ENCODE measurements around the gene STX11. TPM values are rescaled to one million over a fixed set of nuclear protein-coding genes. Genes with fewer than 3 reads are reported as not detected.

Gene STX11
- total RNA-seq, 1 experiment from 2014 or later: 0.69 TPM

DNA sequence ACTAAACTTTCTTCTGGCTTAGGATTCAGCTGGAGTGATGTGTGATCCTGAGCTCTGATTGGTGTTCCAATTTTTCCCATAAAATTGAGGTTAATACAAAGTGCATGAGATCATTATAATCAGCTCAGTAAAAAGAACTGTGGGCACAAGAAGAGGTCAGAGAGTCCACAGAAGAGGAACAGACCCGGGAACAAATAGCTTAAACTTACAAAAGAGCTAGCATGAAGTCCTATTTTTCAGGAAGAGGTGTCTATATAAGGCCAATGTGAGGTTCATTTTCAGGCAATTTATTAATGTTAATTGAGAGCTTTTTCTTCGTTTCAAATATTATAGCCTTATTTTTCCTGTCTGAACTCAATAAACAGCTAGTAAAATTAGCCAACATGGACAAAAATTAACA lies 26.9 kb upstream of the STX11 start:
- DNase-seq (ENCODE audit: low read depth, low spot score) (no peak), ATAC-seq (no peak)
- no peaks in the 10 kb centered on the region for H4K20me1 ChIP-seq (ENCODE audit: insufficient read depth)
- ChIA-PET CTCF (interaction anchor here (1.3 kb wide), 1 partner anchor 18 kb away, joined by 3 read pairs; no protein-coding TSS in a partner anchor), RAD21 (ENCODE audit: low non-redundant PET in 1 of 2, low total read pairs in 2 of 2, uncharacterized antibody in 2 of 2, unreplicated experiment in 2 of 2) (no interaction called here), POLR2A (no interaction called here)
- H3K4me2 ChIP-seq (ENCODE audit: low read length): no peak overlapping the region
- TF ChIP-seq CEBPB (IDR thresholded peaks at IDR 0.05; ENCODE audit: low read depth) (no peak), SIN3A (IDR thresholded peaks at IDR 0.05; ENCODE audit: low read depth) (no peak), EZH2phosphoT487 (IDR thresholded peaks at IDR 0.05; ENCODE audit: borderline replicate concordance) (no peak), ZNF274 (IDR thresholded peaks at IDR 0.05; ENCODE audit: low read depth, low read length) (no peak), SRF (IDR thresholded peaks at IDR 0.05; ENCODE audit: low read depth) (no peak), POLR2A (IDR thresholded peaks at IDR 0.05; ENCODE audit: borderline replicate concordance, extremely low read depth, insufficient read depth, insufficient read length) (no peak), ELF1 (IDR thresholded peaks at IDR 0.05; ENCODE audit: borderline replicate concordance, low read depth) (no peak), EZH2 (IDR thresholded peaks at IDR 0.05) (no peak)
- TF ChIP-seq, protein P1, sequence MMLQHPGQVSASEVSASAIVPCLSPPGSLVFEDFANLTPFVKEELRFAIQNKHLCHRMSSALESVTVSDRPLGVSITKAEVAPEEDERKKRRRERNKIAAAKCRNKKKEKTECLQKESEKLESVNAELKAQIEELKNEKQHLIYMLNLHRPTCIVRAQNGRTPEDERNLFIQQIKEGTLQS (IDR thresholded peaks at IDR 0.05): no peak
- no peaks in the 10 kb centered on the region for H3K36me3 ChIP-seq (ENCODE audit: control insufficient read depth in 1 of 2, insufficient read depth in 2 of 2, low read length in 2 of 2)
- no peaks in the 10 kb centered on the region for H3K79me2 ChIP-seq (ENCODE audit: insufficient read depth, low read length)
- H3K27ac ChIP-seq (ENCODE audit: low read depth, low read length): no peak overlapping the region
- intact Hi-C loops (cut with micrococcal nuclease): no loop called here
- BruUV-seq (replicated peaks): no TSS peak
- H3K9ac ChIP-seq (ENCODE audit: low read length): no peak overlapping the region
- H3K4me1 ChIP-seq (ENCODE audit: control insufficient read depth in 1 of 2, insufficient read depth in 2 of 2, low read length in 2 of 2): no peaks in the 10 kb centered on the region
- H2AFZ ChIP-seq (ENCODE audit: low read depth, low read length, poor library complexity, severe bottlenecking): no peak overlapping the region
- H3K4me3 ChIP-seq (replicated peaks in 1 of 2; ENCODE audit: low read depth in 1 of 2, low read length in 2 of 2): no peak overlapping the region
- H3K27me3 ChIP-seq (ENCODE audit: insufficient read depth, low read length): no peaks in the 10 kb centered on the region
- H3K9me3 ChIP-seq (ENCODE audit: control insufficient read depth in 1 of 2, insufficient read depth in 1 of 2, low read depth in 1 of 2, low read length in 2 of 2): no peaks in the 10 kb centered on the region
- H3K9me2 ChIP-seq (ENCODE audit: insufficient read depth): no peaks in the 10 kb centered on the region

DNA sequence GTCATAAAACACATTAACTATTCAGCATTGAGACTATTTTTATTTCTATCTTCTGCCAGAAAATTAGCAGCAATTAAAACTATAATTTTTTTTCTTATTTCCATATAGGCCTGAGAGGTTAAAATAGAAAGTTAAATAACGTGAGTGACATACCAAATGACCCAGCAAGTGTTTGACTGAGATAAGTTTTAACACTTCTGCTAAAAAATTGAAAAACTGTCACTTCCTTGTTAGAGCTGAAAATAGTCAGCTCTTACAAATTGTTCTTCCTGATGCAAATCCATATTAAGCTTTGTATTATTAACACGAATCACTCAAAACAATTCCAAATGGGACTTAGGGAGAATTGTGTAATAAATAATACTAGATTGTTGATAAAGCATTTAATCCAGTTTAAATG lies 26.5 kb upstream of the STX11 start:
- ChIA-PET CTCF (interaction anchor here (1.3 kb wide), 1 partner anchor 19 kb away, joined by 3 read pairs; no protein-coding TSS in a partner anchor), RAD21 (ENCODE audit: low non-redundant PET in 1 of 2, low total read pairs in 2 of 2, uncharacterized antibody in 2 of 2, unreplicated experiment in 2 of 2) (no interaction called here), POLR2A (no interaction called here)
- Histone ChIP-seq H3K9me3 (ENCODE audit: control insufficient read depth in 1 of 2, insufficient read depth in 1 of 2, low read depth in 1 of 2, low read length in 2 of 2) (no peaks in the 10 kb centered on the region), H4K20me1 (ENCODE audit: insufficient read depth) (no peaks in the 10 kb centered on the region), H3K4me1 (ENCODE audit: control insufficient read depth in 1 of 2, insufficient read depth in 2 of 2, low read length in 2 of 2) (no peaks in the 10 kb centered on the region), H3K9me2 (ENCODE audit: insufficient read depth) (no peaks in the 10 kb centered on the region), H3K36me3 (ENCODE audit: control insufficient read depth in 1 of 2, insufficient read depth in 2 of 2, low read length in 2 of 2) (no peaks in the 10 kb centered on the region), H3K79me2 (ENCODE audit: insufficient read depth, low read length) (no peaks in the 10 kb centered on the region), H3K27ac (ENCODE audit: low read depth, low read length) (no peak overlapping the region), H3K27me3 (ENCODE audit: insufficient read depth, low read length) (no peaks in the 10 kb centered on the region), H3K4me2 (ENCODE audit: low read length) (no peak overlapping the region), H2AFZ (ENCODE audit: low read depth, low read length, poor library complexity, severe bottlenecking) (no peak overlapping the region), H3K9ac (ENCODE audit: low read length) (no peak overlapping the region), H3K4me3 (replicated peaks in 1 of 2; ENCODE audit: low read depth in 1 of 2, low read length in 2 of 2) (no peak overlapping the region)
- DNase-seq (ENCODE audit: low read depth, low spot score): no peak
- intact Hi-C loops (cut with micrococcal nuclease): no loop called here
- ATAC-seq: no peak
- BruUV-seq (replicated peaks): no TSS peak
- TF ChIP-seq TCF7L2 (IDR thresholded peaks at IDR 0.05; ENCODE audit: borderline replicate concordance, extremely low read depth, insufficient read depth, insufficient read length): no peak
- no peak for TF ChIP-seq ZNF274 (IDR thresholded peaks at IDR 0.05; ENCODE audit: low read depth, low read length)
- no peak for TF ChIP-seq ZFX (IDR thresholded peaks at IDR 0.05)
- TF ChIP-seq, protein P2, sequence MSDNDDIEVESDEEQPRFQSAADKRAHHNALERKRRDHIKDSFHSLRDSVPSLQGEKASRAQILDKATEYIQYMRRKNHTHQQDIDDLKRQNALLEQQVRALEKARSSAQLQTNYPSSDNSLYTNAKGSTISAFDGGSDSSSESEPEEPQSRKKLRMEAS (IDR thresholded peaks at IDR 0.05): no peak
- no peak for TF ChIP-seq YY1 (IDR thresholded peaks at IDR 0.05; ENCODE audit: extremely low read depth, insufficient replicate concordance, low read depth, low read length)
- TF ChIP-seq CBX3 (IDR thresholded peaks at IDR 0.05; ENCODE audit: low read depth): no peak
- no peak for TF ChIP-seq EZH2phosphoT487 (IDR thresholded peaks at IDR 0.05; ENCODE audit: borderline replicate concordance)
